Peyer's patch (tissue), 4 donors: ENCODE data around the gene PSRC1. TPM values are rescaled to one million over a fixed set of nuclear protein-coding genes. Genes with fewer than 3 reads are reported as not detected.

ENCODE experiments used
- DNase-seq, 3 donors: peaks; one replicate each; pipeline ENCODE4 v3.0.0-alpha.2; 2017 to 2019
- H3K27ac ChIP-seq, 4 donors: fragments of 200-600 bp; sonication (generic); one replicate each; pipeline ENCODE4 v1.5.1; 2016 to 2019
- H3K27me3 ChIP-seq, 2 donors: fragments of 200-600 bp; sonication (generic); one replicate each; pipeline ENCODE4 v1.5.1; 2019
- H3K36me3 ChIP-seq, 3 donors: fragments of 200-600 bp; sonication (generic); one replicate each; pipeline ENCODE4 v1.5.1; 2016 to 2019
- H3K4me1 ChIP-seq, 4 donors: fragments of 200-600 bp; sonication (generic); one replicate each; pipeline ENCODE4 v1.5.1; 2016 to 2019
- H3K4me3 ChIP-seq, 4 donors: fragments of 200-600 bp; sonication (generic); 1 replicate in 3 of 4; 2 replicates in 1 of 4; pipeline ENCODE4 v1.5.1; 2016 to 2019; ENCODE audit warnings: mild to moderate bottlenecking in 1 of 4
- H3K9me3 ChIP-seq, 4 donors: fragments of 200-600 bp; sonication (generic); one replicate each; pipeline ENCODE4 v1.5.1; 2016 to 2019; ENCODE audit warnings: mild to moderate bottlenecking in 1 of 4
- CTCF ChIP-seq, 6 experiments: fragments of 450-650 bp in 4 of 6; fragments of 200-600 bp in 2 of 6; sonication (generic) in 1 of 6; IDR thresholded peaks; one replicate each; pipeline ENCODE4 v1.5.1; 2017 to 2019; ENCODE audit warnings: antibody characterized with exemption in 6 of 6, mild to moderate bottlenecking in 3 of 6, moderate library complexity in 1 of 6
- POLR2A ChIP-seq, 2 donors: fragments of 450-650 bp; IDR thresholded peaks; one replicate each; pipeline ENCODE4 v1.5.1; 2017; ENCODE audit warnings: antibody characterized with exemption in 2 of 2, mild to moderate bottlenecking in 2 of 2, moderate library complexity in 2 of 2
- total RNA-seq, 4 donors: library from RNA; depleted of rRNA; stranded (reverse); fragments of >200 nt; gene quantifications; one replicate each; pipeline ENCODE4 v1.1.0, GENCODE V29; 2016

PSRC1 gene
- total RNA-seq, 4 donors from 2014 or later, result 3.5 to 8.3 (median 4.5) TPM

GRCh38 chr1:109269212-109269980 lies 13.5 kb downstream of the PSRC1 start:
- DNase-seq, result no peak
- TF ChIP-seq CTCF (IDR thresholded peaks at IDR 0.05) (no peak), POLR2A (IDR thresholded peaks at IDR 0.05) (no peak)
- peaks cover 0 to 5% (median 0%) of the 10 kb centered on the region in 4 donors for H3K4me1 ChIP-seq
- no peak overlapping the region for H3K27ac ChIP-seq
- H3K9me3 ChIP-seq, result no peaks in the 10 kb centered on the region
- H3K4me3 ChIP-seq, result no peak overlapping the region
- H3K36me3 ChIP-seq, result no peaks in the 10 kb centered on the region
- H3K27me3 ChIP-seq, result no peaks in the 10 kb centered on the region

GRCh38 chr1:109268431-109269211 lies 14.3 kb downstream of the PSRC1 start:
- H3K4me3 ChIP-seq, result no peak overlapping the region
- no peaks in the 10 kb centered on the region for H3K27me3 ChIP-seq
- H3K36me3 ChIP-seq, result no peaks in the 10 kb centered on the region
- DNase-seq, result no peak
- H3K4me1 ChIP-seq, result peaks cover 0 to 4% (median 0%) of the 10 kb centered on the region in 4 donors
- TF ChIP-seq CTCF (IDR thresholded peaks at IDR 0.05), result no peak
- no peak for TF ChIP-seq POLR2A (IDR thresholded peaks at IDR 0.05)
- no peak overlapping the region for H3K27ac ChIP-seq
- H3K9me3 ChIP-seq, result no peaks in the 10 kb centered on the region

GRCh38 chr1:109267743-109268300 lies 15.1 kb downstream of the PSRC1 start:
- DNase-seq, result no peak
- no peak for TF ChIP-seq POLR2A (IDR thresholded peaks at IDR 0.05)
- no peak for TF ChIP-seq CTCF (IDR thresholded peaks at IDR 0.05)
- H3K27me3 ChIP-seq, result no peaks in the 10 kb centered on the region
- H3K36me3 ChIP-seq, result no peaks in the 10 kb centered on the region
- peaks cover 0 to 5% (median 0%) of the 10 kb centered on the region in 4 donors for H3K4me1 ChIP-seq
- no peaks in the 10 kb centered on the region for H3K9me3 ChIP-seq
- H3K4me3 ChIP-seq, result no peak overlapping the region
- no peak overlapping the region for H3K27ac ChIP-seq

- TF ChIP-seq CTCF (IDR thresholded peaks at IDR 0.05), result no peak
- no peak for TF ChIP-seq POLR2A (IDR thresholded peaks at IDR 0.05)
- H3K36me3 ChIP-seq, result no peaks in the 10 kb centered on the region
Measured at GRCh38 chr1:109266965-109267364, 16.0 kb downstream of the PSRC1 start.

DNA sequence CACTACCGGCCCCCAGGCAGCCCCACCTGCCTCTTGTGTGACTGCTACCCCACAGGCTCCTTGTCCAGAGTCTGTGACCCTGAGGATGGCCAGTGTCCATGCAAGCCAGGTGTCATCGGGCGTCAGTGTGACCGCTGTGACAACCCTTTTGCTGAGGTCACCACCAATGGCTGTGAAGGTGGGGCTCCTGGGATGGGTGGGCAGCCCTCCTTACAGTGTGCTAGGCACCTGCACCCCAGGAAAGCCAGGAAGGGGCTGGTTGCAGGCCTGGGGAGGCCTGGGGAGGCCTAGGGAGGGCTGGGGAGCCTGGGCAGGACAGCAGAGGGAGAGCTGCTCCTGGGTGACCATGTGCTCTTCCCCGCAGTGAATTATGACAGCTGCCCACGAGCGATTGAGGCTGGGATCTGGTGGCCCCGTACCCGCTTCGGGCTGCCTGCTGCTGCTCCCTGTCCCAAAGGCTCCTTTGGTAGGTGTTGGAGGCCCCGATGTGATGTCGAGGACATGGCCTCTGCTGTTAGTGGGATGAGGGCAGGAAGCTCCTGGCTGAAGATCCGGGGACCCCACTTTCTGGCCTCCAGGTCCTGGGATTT lies 17.1 kb downstream of the PSRC1 start:
- Histone ChIP-seq H3K27me3 (no peaks in the 10 kb centered on the region), H3K4me1 (peaks cover 0 to 5% (median 0%) of the 10 kb centered on the region in 4 donors), H3K4me3 (no peak overlapping the region), H3K27ac (no peak overlapping the region), H3K36me3 (no peaks in the 10 kb centered on the region), H3K9me3 (no peaks in the 10 kb centered on the region)
- no peak for DNase-seq
- TF ChIP-seq CTCF (IDR thresholded peaks at IDR 0.05) (no peak), POLR2A (IDR thresholded peaks at IDR 0.05) (no peak)

More at GRCh38 chr1:109266965-109267364, 16.0 kb downstream of the PSRC1 start:
- H3K27me3 ChIP-seq, result no peaks in the 10 kb centered on the region
- H3K4me3 ChIP-seq, result no peak overlapping the region
- no peak overlapping the region for H3K27ac ChIP-seq
- no peaks in the 10 kb centered on the region for H3K9me3 ChIP-seq
- peaks cover 0 to 5% (median 0%) of the 10 kb centered on the region in 4 donors for H3K4me1 ChIP-seq
- DNase-seq, result no peak
